ENCODE measurements around the gene NECTIN2.
A peak's percentile ranks its signal among the peaks of the same experiment; 100 is the strongest.

Gene NECTIN2

GRCh38 chr19:44903602-44904425, 57.7 kb downstream of the NECTIN2 start:
- Histone ChIP-seq H3K4me1 (ENCODE audit: control insufficient read depth in 1 of 2, insufficient read depth in 1 of 2, low read depth in 1 of 2, low read length in 1 of 2) (peaks cover 3 to 11% of the 10 kb centered on the region in 2 experiments), H3K4me3 (ENCODE audit: low read depth in 1 of 2, low read length in 1 of 2) (no peak overlapping the region), H3K9me3 (no peaks in the 10 kb centered on the region), H3K36me3 (peaks cover 6% of the 10 kb centered on the region), H3K27ac (no peak overlapping the region), H3K27me3 (peaks cover 37% of the 10 kb centered on the region)
- TF ChIP-seq CTCF (IDR thresholded peaks at IDR 0.05) = peak; percentile 96

GRCh38 chr19:44904426-44904994, 58.4 kb downstream of the NECTIN2 start:
- Histone ChIP-seq H3K36me3 (peaks cover 6% of the 10 kb centered on the region), H3K4me3 (ENCODE audit: low read depth in 1 of 2, low read length in 1 of 2) (no peak overlapping the region), H3K27me3 (peaks cover 37% of the 10 kb centered on the region), H3K27ac (no peak overlapping the region), H3K9me3 (no peaks in the 10 kb centered on the region), H3K4me1 (ENCODE audit: control insufficient read depth in 1 of 2, insufficient read depth in 1 of 2, low read depth in 1 of 2, low read length in 1 of 2) (peaks cover 3 to 11% of the 10 kb centered on the region in 2 experiments)
- TF ChIP-seq CTCF (IDR thresholded peaks at IDR 0.05) = no peak

- Histone ChIP-seq H3K27ac (no peak within 1 kb of the TSS), H3K36me3 (peaks cover 6% of the 10 kb centered on the region), H3K9me3 (no peaks in the 10 kb centered on the region), H3K27me3 (peaks cover 37% of the 10 kb centered on the region), H3K4me1 (ENCODE audit: control insufficient read depth in 1 of 2, insufficient read depth in 1 of 2, low read depth in 1 of 2, low read length in 1 of 2) (peaks cover 3 to 11% of the 10 kb centered on the region in 2 experiments), H3K4me3 (ENCODE audit: low read depth in 1 of 2, low read length in 1 of 2) (no peak within 1 kb of the TSS)
- no peak for TF ChIP-seq CTCF (IDR thresholded peaks at IDR 0.05)
Measured at GRCh38 chr19:44905437-44906160, 59.5 kb downstream of the NECTIN2 start, which contains the start of gene APOE. APOE (plus strand) TSS chr19:44905796; CDS start chr19:44906625, 829 bp downstream.

GRCh38 chr19:44907613-44908012, 61.5 kb downstream of the NECTIN2 start:
- Histone ChIP-seq H3K27ac (no peak overlapping the region), H3K27me3 (peaks cover 57% of the 10 kb centered on the region), H3K36me3 (no peaks in the 10 kb centered on the region), H3K4me1 (ENCODE audit: control insufficient read depth in 1 of 2, insufficient read depth in 1 of 2, low read depth in 1 of 2, low read length in 1 of 2) (peaks cover 3 to 11% of the 10 kb centered on the region in 2 experiments), H3K4me3 (ENCODE audit: low read depth in 1 of 2, low read length in 1 of 2) (no peak overlapping the region), H3K9me3 (no peaks in the 10 kb centered on the region)
- TF ChIP-seq CTCF (IDR thresholded peaks at IDR 0.05) = no peak

- peaks cover 63% of the 10 kb centered on the region for H3K27me3 ChIP-seq
- no peak overlapping the region for H3K4me3 ChIP-seq (ENCODE audit: low read depth in 1 of 2, low read length in 1 of 2)
- peaks cover 3 to 11% of the 10 kb centered on the region in 2 experiments for H3K4me1 ChIP-seq (ENCODE audit: control insufficient read depth in 1 of 2, insufficient read depth in 1 of 2, low read depth in 1 of 2, low read length in 1 of 2)
- H3K36me3 ChIP-seq = no peaks in the 10 kb centered on the region
- no peak for TF ChIP-seq CTCF (IDR thresholded peaks at IDR 0.05)
- no peaks in the 10 kb centered on the region for H3K9me3 ChIP-seq
- no peak overlapping the region for H3K27ac ChIP-seq
Measured at GRCh38 chr19:44908074-44908835, 62.2 kb downstream of the NECTIN2 start.
